DMS53 treated with DMSO at 0.1 percent for 48 hours (cell line): ENCODE data around the gene DALRD3.
"Not testable (repeated sequence)": the region's sequence is repeated elsewhere in the genome, so short reads cannot be mapped to it uniquely, and the experiment has no call there.

Experiments
- DNase-seq: peaks from one replicate; lab custom pipeline; 2025; ENCODE audit not compliant: unreplicated experiment; lab: John Stamatoyannopoulos, UW

The DALRD3 gene

DNA sequence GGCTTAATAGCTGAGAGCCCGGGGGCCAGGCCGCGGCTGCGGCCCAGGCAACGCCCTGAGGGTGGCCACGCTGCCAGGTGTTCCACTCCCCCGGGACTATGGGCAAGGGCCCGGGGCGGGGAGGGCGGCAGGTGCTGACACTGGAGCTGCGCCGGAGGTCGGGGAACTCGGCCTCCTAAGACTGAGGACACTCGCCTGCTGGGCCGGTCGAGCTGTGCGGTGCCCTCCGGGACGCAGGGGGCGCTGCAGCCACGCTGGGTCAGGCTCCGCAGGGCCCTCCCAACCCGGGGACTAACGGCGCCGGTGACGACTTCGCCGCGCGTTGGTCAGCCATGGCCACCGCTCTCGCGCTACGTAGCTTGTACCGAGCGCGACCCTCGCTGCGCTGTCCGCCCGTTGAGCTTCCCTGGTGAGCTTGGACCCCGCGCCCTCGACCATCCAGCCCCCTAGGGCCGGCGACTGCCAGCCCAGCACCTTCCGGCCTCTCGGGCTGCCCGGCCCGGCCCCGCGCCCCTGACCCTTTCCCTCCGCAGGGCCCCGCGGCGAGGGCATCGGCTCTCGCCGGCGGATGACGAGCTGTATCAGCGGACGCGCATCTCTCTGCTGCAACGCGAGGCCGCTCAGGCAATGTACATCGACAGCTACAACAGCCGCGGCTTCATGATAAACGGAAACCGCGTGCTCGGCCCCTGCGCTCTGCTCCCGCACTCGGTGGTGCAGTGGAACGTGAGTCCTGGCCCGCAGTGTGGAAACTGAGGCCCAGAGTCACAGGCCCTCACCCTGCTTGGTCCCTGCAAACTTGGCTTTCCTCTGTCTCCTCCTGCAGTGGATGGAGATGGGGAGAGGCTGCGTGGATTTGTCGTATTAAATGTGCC is 3.7 kb upstream of the DALRD3 start, which contains the start of gene NDUFAF3:
Gene NDUFAF3 (plus strand): TSS at position 309 of the 875 bp plus-strand sequence. CDS start 24 bp downstream, at position 333.
- DNase-seq, result peak; percentile 44

DNA sequence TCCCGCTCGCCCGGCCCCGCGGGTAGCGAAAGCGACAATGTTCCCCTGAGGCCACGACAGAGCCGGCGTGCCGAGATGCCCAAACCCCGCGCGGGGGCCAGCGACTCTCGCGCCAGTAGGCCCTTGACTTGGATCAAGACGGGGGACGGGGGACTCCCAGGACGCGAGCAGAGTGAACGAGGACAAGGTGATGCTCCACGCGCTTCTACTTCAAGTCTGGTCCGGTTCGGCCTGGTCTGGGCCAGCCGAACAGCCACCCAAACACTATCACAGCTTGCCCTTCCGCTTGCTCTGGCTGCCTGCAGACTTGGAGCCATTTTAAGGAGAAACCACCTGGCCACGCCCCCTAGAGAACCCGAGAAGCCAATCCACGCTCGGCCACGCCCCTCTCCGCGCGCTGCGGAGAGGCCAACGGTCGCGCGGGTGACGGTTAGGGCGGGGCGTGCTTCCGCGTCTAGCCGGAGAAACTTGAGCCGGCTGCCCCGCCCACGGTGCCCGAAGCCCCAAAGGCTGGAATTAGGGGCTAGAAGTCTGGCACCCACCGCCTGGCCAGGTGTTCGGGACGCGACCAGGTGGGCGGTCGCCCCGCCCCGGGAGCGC is 2.9 kb upstream of the DALRD3 start:
- peak; percentile 65 for DNase-seq

DNA sequence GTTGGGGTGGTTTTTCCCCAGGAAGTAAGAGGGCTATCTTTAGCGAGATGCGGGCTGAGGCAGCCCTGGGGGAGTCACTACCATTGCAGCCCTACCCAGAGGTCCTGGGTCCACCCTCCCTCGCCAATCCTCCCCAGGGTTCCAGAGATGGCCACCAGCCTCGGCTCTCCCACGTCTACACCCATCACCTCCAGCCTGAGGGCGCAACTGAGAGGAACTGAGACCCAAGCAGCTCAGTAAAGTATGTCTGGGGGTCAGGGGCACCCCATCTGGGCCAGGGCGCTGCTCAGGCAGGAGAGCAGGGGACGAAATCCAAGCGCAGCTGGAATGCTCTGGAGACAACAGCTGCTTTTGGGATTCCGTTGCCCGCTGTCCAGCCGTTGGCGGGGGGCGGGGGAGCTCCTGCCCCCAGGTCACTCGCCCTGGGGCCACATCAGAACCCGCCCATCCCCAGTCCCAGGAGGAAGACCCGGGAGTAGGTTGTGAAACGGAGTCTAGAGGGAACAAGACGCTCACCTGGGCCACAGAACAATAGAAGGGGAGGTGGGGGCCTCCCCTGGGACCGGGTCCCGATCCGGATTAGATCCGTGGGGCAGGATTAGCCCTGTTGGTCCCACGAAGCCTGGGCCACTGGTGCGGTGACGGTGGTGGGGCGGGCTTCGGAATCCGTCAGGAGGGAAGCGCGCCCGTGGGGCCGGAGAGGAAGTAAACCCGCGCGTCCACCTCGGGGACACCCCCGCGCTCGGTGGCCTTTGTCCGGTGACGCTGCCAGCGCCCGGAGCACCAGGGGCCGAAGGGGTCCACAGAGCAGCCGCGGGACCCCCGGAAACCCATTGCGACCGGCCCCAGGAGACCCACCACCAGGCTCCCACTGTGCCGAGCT is 2.2 kb upstream of the DALRD3 start:
- DNase-seq, result no peak

DNA sequence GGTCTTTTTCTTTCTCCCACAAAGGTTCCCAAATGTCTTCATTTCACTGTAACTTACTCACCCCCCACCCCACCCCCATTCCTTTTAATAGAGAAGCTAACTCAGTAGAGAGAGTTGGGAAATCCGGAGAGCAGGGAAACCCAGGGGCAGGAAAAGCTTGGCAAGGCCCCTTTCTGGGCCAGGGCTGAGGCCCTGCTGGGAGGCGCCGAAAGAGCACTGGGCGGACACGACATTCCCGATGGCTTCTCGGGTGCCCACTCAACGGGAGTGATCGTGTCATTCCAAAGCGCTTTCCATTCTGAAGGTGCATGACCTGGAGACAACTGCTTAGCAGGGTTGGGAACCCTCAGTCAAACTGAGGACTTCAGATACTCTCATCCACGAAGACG is 1.6 kb upstream of the DALRD3 start:
- no peak for DNase-seq

DNA sequence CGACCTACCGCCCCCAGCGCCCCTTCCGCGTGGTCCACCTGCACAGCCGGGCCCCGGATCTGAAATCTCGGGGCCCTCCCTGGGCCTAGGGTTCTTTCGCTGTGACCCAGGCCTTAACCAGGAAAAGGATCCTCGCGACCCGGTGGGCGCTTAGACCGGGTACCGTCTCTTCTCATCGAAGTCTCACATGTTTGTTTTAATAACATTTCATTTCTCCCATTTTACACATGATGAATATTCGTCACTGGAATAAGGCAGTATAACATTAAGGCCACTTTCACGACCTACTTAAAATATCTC is 277 bp upstream of the DALRD3 start:
- DNase-seq, result no peak

DNA sequence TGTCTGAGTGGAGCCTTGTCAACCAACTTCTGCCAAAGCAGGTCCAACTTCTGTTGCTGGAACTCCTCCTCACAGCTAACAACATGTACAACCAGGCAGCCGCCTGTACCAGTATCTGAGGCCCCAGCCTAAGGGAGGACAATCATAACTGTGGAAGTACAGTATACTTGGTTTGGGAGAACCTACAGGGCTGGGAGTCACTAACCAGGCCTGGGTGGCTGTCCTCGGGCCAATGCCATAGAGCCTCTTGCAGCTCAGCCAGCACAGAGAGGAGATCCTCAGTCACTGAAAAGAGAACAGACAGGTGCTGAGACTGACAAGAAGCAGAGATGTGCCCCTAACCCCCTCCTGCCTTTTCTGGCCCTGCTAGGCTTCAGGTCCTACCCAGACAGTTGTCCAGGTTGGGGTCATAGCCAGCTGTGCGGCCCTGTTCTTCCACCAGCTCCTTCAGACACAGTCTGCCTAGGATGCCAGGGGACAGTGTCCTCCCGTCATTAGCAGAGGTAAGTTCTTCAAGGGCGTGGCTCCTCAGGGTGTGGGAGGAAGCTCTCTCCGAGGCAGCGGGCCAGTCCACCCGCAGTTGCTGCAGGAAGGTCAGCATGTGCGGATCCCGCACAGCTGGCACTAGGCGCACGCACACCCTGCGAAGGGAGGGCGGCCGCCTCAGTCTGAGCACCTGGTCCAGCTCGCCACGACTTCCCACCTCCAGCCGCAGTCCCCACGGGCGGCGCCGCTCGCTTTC is 980 bp downstream of the DALRD3 start:
- no peak for DNase-seq

DNA sequence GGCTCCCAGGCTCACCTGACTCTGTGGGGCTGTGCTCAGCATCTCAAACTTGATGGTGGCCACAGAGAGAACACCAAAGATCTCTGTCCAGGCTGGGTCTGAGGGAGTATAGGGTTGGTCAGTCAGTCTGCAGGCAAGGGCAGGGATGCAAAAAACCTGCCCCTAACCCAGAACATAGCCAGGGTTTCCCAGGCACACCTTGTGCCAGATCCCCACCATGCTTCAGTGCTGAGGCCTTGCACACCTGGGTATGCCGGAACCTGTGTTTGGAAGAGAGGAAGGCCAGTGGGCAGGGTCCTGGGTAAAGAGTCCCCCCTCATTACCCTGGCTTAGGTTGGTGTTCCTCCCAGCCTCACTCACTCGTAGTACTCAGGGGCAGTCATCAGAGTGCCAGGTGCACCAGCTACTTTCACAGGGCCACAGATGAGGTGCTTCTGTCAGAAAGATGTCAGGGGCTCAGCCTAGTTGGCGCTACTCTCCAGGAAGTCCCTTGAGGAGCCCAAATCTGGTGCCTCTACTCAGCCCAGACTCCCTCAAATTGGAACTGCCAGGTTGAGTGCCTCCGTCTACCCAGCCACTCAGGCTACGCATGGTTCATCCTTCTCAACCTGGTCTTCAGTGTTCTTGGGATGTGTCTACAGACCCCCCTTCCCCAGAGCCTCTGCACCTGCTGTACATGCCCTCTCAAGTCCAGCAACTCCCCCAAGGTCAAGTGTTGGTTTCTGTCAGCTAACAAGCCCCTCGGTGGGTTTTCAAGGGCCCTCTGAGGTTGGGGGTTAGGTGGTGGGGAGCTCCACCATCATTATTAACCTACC is 1.8 kb downstream of the DALRD3 start:
- no peak for DNase-seq

DNA sequence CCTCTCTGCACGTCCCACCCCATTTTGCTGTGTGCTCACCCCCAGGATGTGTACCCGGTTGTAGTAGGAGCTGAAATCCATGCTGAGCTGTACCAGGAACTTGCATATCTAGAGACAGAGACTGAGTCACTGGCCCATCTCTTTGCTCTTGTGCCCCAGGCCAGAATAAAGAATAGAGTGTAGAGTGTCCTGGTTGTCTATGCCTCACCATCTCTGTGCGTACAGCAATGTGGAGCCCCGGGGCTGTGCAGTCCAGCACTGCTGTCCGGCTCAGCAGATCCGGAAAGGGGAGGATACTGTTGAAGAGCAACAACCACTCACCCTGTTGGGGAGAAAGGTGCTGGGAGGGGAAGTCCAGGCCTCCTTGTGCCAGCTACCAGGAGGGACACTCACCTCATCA is 2.6 kb downstream of the DALRD3 start:
- DNase-seq, result no peak

DNA sequence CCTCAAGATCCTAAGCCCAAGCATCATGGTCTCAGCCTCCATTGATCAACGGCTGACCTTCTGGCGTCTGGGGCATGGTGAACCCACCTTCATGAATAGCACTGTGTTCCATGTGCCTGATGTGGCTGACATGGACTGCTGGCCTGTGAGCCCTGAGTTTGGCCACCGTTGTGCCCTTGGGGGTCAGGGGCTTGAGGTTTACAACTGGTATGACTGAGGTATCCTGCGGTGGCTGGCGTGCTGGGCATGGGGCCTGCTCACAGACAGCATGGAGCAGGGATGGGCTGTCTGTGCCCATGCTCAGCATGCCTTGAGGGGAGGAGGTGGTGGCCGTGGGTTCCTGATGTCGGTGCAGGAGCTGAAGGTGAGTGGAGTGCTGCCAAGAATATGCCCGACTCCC is 3.3 kb downstream of the DALRD3 start:
- no peak for DNase-seq

DNA sequence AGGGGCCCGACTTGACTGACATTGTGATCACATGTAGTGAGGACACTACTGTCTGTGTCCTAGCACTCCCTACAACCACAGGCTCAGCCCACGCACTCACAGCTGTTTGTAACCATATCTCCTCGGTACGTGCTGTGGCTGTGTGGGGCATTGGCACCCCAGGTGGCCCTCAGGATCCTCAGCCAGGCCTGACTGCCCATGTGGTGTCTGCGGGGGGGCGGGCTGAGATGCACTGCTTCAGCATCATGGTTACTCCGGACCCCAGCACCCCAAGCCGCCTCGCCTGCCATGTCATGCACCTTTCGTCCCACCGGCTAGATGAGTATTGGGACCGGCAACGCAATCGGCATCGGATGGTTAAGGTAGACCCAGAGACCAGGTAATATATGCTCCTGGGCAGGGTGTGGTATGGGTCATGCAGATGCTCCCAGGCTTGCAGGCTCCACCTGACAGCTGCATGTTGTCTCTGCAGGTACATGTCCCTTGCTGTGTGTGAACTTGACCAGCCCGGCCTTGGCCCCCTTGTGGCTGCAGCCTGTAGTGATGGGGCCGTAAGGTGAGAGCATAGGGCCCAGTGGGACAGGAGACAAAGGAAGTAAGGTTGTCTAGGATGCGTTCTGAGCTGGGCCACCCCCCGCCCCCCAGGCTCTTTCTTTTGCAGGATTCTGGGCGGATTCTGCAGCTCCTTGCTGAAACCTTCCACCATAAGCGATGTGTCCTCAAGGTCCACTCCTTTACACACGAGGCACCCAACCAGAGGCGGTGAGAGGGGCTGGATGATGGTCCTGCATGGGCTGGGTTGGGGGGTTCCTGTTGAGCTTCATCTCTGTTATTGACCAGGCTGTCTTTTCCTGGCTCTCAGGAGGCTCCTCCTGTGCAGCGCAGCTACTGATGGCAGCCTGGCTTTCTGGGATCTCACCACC is 4.4 kb downstream of the DALRD3 start:
- DNase-seq, result no peak

DNA sequence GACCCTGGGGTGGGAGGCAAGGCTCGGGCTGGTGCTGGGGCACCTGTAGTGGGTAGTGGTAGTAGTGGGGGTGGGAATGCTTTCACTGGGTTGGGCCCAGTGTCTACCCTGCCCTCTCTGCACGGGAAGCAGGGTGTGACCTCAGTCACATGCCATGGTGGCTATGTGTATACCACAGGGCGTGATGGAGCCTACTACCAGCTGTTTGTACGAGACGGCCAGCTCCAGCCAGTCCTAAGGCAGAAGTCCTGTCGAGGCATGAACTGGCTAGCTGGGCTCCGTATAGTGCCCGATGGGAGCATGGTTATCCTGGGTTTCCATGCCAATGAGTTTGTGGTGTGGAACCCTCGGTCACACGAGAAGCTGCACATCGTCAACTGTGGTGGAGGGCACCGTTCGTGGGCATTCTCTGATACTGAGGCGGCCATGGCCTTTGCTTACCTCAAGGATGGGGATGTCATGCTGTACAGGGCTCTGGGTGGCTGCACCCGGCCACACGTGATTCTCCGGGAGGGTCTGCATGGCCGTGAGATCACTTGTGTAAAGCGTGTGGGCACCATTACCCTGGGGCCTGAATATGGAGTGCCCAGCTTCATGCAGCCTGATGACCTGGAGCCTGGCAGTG is 5.2 kb downstream of the DALRD3 start:
- DNase-seq, result no peak

DNA sequence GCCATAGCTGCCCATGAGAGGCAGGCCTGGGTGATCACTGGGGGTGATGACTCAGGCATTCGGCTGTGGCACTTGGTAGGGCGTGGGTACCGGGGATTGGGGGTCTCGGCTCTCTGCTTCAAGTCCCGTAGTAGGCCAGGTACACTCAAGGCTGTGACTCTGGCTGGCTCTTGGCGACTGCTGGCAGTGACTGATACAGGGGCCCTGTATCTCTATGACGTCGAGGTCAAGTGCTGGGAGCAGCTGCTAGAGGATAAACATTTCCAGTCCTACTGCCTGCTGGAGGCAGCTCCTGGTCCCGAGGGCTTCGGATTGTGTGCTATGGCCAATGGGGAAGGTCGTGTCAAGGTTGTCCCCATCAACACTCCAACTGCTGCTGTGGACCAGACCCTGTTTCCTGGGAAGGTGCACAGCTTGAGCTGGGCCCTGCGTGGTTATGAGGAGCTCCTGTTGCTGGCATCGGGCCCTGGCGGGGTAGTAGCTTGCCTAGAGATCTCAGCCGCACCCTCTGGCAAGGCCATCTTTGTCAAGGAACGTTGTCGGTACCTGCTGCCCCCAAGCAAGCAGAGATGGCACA is 5.9 kb downstream of the DALRD3 start:
- DNase-seq, result no peak

DNA sequence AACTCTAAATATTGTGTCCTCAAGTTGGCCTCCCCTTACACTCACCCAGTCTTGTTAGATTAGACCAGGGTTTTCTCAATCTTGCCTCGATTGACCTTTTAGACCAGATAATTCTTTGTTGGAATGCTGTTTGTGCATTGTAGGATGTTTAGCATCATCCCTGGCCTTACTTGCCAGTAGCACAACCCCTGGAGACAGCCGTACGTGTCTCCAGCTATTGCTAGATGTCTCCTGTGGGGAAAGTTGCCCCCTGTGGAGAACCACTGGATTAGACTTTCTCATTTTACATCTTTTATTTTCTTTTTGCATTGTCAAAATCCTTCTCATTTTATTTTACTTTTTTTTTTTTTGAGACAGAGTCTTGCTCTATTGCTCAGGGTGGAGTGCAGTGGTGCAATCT is 9.0 kb downstream of the DALRD3 start:
- DNase-seq, result no peak

DNA sequence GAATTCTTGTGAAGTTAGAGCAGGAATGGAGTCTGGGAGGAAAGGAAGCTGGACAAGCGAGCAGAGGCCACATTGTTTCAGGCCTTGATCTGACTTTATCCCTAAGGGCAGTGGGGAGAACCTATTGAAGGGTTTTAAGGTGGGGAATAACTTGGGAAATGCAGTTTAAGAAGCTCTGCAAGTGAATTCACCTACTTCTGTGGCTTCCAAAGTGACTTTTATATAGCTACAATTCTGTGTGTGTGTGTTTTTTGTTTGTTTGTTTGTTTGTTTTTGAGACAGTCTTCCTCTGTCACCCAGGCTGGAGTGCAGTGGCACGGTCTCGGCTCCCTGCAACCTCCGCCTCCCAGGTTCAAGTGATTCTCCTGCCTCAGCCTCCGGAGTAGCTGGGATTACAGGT is 9.8 kb downstream of the DALRD3 start:
- DNase-seq, result not testable (repeated sequence)

DNA sequence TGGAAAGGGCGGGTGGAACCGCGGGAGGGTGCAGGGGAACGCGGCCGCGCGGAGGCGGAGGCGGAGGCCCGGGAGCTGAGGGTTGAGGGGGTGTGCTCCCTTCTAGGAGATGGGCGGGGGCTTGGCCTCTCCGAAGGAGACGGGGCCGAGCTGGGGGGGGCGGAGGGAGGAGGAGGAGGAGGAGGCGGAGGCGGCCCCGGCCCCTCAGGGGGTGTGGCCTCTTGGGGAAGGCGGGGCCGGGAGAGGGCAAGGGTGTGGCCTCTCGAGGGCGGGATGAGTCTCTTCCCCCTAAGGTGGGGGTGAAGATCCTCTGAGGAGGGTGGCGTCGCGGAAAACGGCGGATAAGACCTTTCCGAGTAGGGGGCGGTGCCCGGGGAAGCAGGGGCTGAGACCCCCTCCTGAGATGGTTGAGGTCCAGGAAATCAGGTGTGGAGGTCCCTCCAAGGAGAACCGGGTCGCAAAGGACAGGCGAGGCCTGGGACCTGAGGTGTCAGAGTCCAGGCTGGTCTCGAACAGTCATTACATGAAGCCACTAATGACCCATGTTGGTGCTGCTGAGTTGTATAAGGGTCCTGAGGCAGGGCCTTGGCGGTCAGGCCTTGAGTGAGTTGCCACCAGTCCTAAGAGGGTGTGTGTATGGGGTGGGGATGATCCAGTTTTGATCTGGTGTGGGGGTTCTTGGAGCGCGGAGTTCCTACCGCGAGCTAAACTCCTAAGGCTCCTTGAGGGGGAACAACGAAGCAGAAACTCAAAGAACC is 10.4 kb downstream of the DALRD3 start:
- DNase-seq, result no peak

DNA sequence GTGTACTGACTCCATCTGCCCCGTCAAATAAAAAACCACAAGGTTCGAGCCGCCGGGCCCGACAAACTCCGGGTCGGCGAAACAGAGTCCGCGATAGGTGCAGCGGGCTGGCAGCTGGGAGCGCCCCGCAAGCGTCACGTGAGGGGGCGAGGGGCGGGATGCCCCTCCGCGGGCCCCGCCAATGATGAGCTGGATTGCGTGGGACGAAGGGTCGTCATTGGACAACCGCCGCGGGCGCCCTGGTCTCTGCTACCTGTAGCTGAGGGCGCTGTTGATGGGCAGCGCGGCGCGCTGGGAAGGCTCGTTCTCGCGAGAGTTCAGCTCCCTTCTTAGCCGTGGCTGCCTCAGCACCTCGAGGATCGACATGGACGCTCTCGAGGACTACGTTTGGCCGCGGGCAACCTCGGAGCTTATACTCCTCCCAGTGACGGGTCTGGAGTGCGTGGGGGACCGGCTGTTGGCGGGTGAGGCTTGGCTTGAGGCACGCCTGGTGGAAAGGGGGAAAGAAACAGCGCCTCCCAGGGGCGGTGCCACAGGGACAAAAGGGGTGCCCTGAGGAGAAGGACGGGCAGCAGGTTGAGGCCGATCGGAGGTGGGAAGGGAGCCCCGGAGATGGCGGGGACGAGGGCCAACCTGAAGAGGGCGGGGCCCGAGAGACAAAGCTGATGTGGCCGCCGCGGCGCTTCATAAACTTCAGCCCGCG is 11.2 kb downstream of the DALRD3 start, which contains the start of gene WDR6:
Gene WDR6 (plus strand): TSS at position 324 of the 703 bp plus-strand sequence. CDS start 41 bp downstream, at position 365.
- DNase-seq, result peak; percentile 65
